GM12891 (cell line): ENCODE measurements around the gene TBPL2.
"Not testable (repeated sequence)": the region's sequence is repeated elsewhere in the genome, so short reads cannot be mapped to it uniquely, and the experiment has no call there.

Source experiments
- POLR2A ChIP-seq: IDR thresholded peaks from 2 replicates; pipeline ENCODE4 v1.6.1; 2011; ENCODE audit warnings: low read depth, low read length, control low read depth
- POLR2AphosphoS5 ChIP-seq: IDR thresholded peaks from 2 replicates; pipeline ENCODE4 v1.6.1; 2011; ENCODE audit warnings: low read depth, low read length, control low read depth
- TAF1 ChIP-seq: IDR thresholded peaks from 2 replicates; pipeline ENCODE4 v1.6.1; 2011; ENCODE audit warnings: low read depth, low read length, control low read depth

GRCh38 chr14:55476448-55476847, 36.0 kb upstream of the TBPL2 start:
- not testable (repeated sequence) for TF ChIP-seq POLR2A, POLR2AphosphoS5, TAF1
